GM12878 (cell line): ENCODE data around the gene SLCO4A1. TPM values are rescaled to one million over a fixed set of nuclear protein-coding genes. Genes with fewer than 3 reads are reported as not detected.

Experiments used
- ATAC-seq: fragments of 200-7000 bp; cut with Tn5 transposase; 3 replicates; pipeline ENCODE4 v1.9.1; 2020; ENCODE audit warnings: mild to moderate bottlenecking, moderate library complexity
- BruUV-seq: library from RNA; stranded (reverse); fragments of 400-500 nt; replicated peaks from 2 replicates; lab custom pipeline; 2021; lab: Mats Ljungman, UMichigan
- CTCF ChIA-PET: fragments of 300-600 bp; sonication (Branson Sonifier 250); formaldehyde crosslinking; extraction: SDS; loops from one replicate; lab custom pipeline; 2021; ENCODE audit warnings: inconsistent platforms; lab: Yijun Ruan, JAX
- POLR2A ChIA-PET: fragments of 350-600 bp; formaldehyde crosslinking; extraction: SDS; loops from one replicate; lab custom pipeline; 2021; ENCODE audit warnings: inconsistent platforms; lab: Charles Lee
- RAD21 ChIA-PET: fragments of 300-600 bp; sonication (Branson Sonifier 250); formaldehyde crosslinking; loops from one replicate; lab custom pipeline; 2023; ENCODE audit warnings: antibody characterized with exemption; ENCODE audit not compliant: unreplicated experiment; lab: Charles Lee
- SMC1A ChIA-PET: fragments of 300-600 bp; sonication (Branson Sonifier 250); formaldehyde crosslinking; loops from one replicate; lab custom pipeline; 2023; ENCODE audit not compliant: unreplicated experiment, uncharacterized antibody; lab: Charles Lee
- DNase-seq: peaks from one replicate; pipeline ENCODE4 v3.0.0-alpha.2; 2011; ENCODE audit warnings: low read depth, low spot score
- FAIRE-seq: peaks from 3 replicates; lab custom pipeline; 2011; peaks lifted over from hg19 to GRCh38; lab: Jason Lieb, UNC
- H2AFZ ChIP-seq: 2 replicates; pipeline ENCODE4 v1.6.0; 2011; ENCODE audit warnings: low read depth, low read length, control low read depth; ENCODE audit not compliant: control insufficient read depth
- H3K27ac ChIP-seq: 2 replicates; pipeline ENCODE4 v1.5.1; 2011; ENCODE audit warnings: control low read depth; ENCODE audit not compliant: control insufficient read depth, insufficient read depth
- H3K27me3 ChIP-seq, 2 experiments: replicated peaks in 1 of 2; 2 replicates each; pipeline versions ENCODE4 v1.6.0 to v1.6.1; 2011; ENCODE audit warnings: low read length in 1 of 2; ENCODE audit not compliant: control insufficient read depth in 2 of 2, insufficient read depth in 2 of 2
- H3K36me3 ChIP-seq, 2 experiments: 2 replicates each; pipeline ENCODE4 v1.5.1; 2011; ENCODE audit warnings: low read length in 1 of 2; ENCODE audit not compliant: control insufficient read depth in 2 of 2, insufficient read depth in 2 of 2
- H3K4me1 ChIP-seq: 2 replicates; pipeline ENCODE4 v1.6.1; 2011; ENCODE audit warnings: mild to moderate bottlenecking, low read length, moderate library complexity, mixed read lengths; ENCODE audit not compliant: control insufficient read depth, insufficient read depth
- H3K4me2 ChIP-seq: 2 replicates; pipeline ENCODE4 v1.6.0; 2011; ENCODE audit warnings: control low read depth; ENCODE audit not compliant: control insufficient read depth, insufficient read depth
- H3K4me3 ChIP-seq: fragments of 200-600 bp; sonication (generic); 2 replicates; pipeline ENCODE4 v1.5.1; 2016
- H3K79me2 ChIP-seq: 2 replicates; pipeline ENCODE4 v1.6.0; 2011; ENCODE audit warnings: low read length; ENCODE audit not compliant: control insufficient read depth, insufficient read depth
- H3K9ac ChIP-seq: 2 replicates; pipeline ENCODE4 v1.8.0; 2011; ENCODE audit warnings: low read length, control low read depth, mixed read lengths; ENCODE audit not compliant: control insufficient read depth, insufficient read depth
- H3K9me3 ChIP-seq: replicated peaks from 3 replicates; pipeline ENCODE4 v1.5.1; 2011; ENCODE audit warnings: mild to moderate bottlenecking, low read length; ENCODE audit not compliant: control insufficient read depth, insufficient read depth
- H4K20me1 ChIP-seq: 2 replicates; pipeline ENCODE4 v1.6.0; 2011; ENCODE audit not compliant: control insufficient read depth, insufficient read depth
- EGR1 ChIP-seq, 2 experiments: IDR thresholded peaks; 1 replicate in 1 of 2; 2 replicates in 1 of 2; pipeline ENCODE4 v1.6.1; 2011 to 2012; ENCODE audit warnings: low read depth in 2 of 2, low read length in 2 of 2, borderline replicate concordance in 1 of 2, mild to moderate bottlenecking in 1 of 2, moderate library complexity in 1 of 2
- RUNX3 ChIP-seq: IDR thresholded peaks from 2 replicates; pipeline ENCODE4 v1.6.1; 2012; ENCODE audit warnings: low read length, inconsistent platforms
- WGBS: methylation state at CpG from one replicate; pipeline ENCODE4 v1.1.6; 2016; ENCODE audit warnings: low lambda C conversion rate; ENCODE audit not compliant: insufficient replicate concordance, insufficient coverage; ENCODE audit errors: missing lambda C conversion rate; 5-methylcytosine and 5-hydroxymethylcytosine counted together
- in situ Hi-C: fragments of 300-500 bp; cut with MboI; formaldehyde crosslinking; loops from 9 replicates; pipeline ENCODE4 v1.14.3; 2018; ENCODE audit warnings: mixed read lengths
- intact Hi-C: fragments of 100-400 bp; cut with micrococcal nuclease; formaldehyde crosslinking; loops from one replicate; pipeline ENCODE4 v1.14.2; 2022; ENCODE audit not compliant: unreplicated experiment
- polyA plus RNA-seq, 11 experiments: library from polyadenylated mRNA; depleted of rRNA in 4 of 11; unstranded in 6 of 11; stranded (reverse) in 5 of 11; fragments of >200 nt; fragmentation: Nextera tagmentation in 4 of 11; fragmentation: Illumina TruSeq in 1 of 11; extraction: Ambion mirVana in 4 of 11; extraction: Trizol in 1 of 11; gene quantifications; 1 replicate in 1 of 11; 2 replicates in 10 of 11; pipeline versions ENCODE4 v1.2.1 to v1.2.3, GENCODE V29; 2011 to 2016; ENCODE audit warnings: inconsistent platforms in 2 of 11, missing spikeins in 2 of 11, low read depth in 1 of 11
- total RNA-seq, 4 experiments: library from RNA; depleted of rRNA in 3 of 4; stranded (reverse); fragments of >200 nt in 3 of 4; fragmentation: Illumina TruSeq in 1 of 4; extraction: Trizol in 1 of 4; gene quantifications; 2 replicates each; pipeline versions ENCODE4 v1.2.1 to v1.2.3, GENCODE V29; 2013 to 2021
- TF ChIP-seq, protein P1 (sequence below): fragments of 450-650 bp; IDR thresholded peaks from 2 replicates; pipeline ENCODE4 v1.6.1; 2018; ENCODE audit warnings: borderline replicate concordance, mild to moderate bottlenecking; ENCODE audit not compliant: partially characterized antibody

SLCO4A1 gene
- total and polyA plus RNA-seq, 10 of the 15 experiments (the other 5 are each of a cell fraction or from before 2014, with no cell fraction given) = 2.1 to 30.7 (median 12.0) TPM

DNA sequence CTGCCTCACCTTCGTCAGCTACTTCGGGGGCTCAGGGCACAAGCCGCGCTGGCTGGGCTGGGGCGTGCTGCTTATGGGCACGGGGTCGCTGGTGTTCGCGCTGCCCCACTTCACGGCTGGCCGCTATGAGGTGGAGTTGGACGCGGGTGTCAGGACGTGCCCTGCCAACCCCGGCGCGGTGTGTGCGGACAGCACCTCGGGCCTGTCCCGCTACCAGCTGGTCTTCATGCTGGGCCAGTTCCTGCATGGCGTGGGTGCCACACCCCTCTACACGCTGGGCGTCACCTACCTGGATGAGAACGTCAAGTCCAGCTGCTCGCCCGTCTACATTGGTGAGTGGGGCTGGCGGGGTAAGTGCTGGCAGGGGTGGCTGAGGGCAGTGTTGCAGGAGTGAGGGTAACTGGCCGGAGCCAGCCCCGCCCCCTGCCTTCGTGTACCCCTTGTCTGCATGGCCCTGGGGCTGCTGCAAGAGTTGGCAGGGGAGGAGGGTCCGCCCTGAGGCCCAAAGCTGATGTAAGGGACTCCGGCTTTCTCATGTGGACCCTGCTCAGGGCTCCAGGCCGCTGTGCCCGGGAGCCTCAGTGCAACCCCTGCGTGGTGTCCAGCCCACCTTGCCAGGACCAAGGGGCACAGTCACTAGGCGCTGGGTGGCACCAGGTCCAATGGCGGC lies 14.8 kb downstream of the SLCO4A1 start:
- intact Hi-C loops = no loop called here
- BruUV-seq = no TSS peak

More for the DNA sequence above, 14.8 kb downstream of the SLCO4A1 start:
- WGBS = 92% methylated on average over 27 of the region's 37 CpGs
- SMC1A ChIA-PET = interaction anchor here (1.1 kb wide), 1 partner anchor 40 kb away, joined by 3 read pairs; no protein-coding TSS in a partner anchor
- POLR2A ChIA-PET = no interaction called here
- Histone ChIP-seq H3K27me3 (no peaks in the 10 kb centered on the region), H3K36me3 (peaks cover 3 to 32% of the 10 kb centered on the region in 2 experiments; a peak in 3 of 4 replicates), H2AFZ (no peak overlapping the region), H3K4me3 (no peak overlapping the region), H4K20me1 (no peaks in the 10 kb centered on the region), H3K27ac (no peak overlapping the region), H3K9me3 (no peaks in the 10 kb centered on the region), H3K79me2 (peaks cover 13% of the 10 kb centered on the region), H3K9ac (no peak overlapping the region), H3K4me2 (no peak overlapping the region), H3K4me1 (peaks cover 26% of the 10 kb centered on the region)
- CTCF ChIA-PET = no interaction called here
- RAD21 ChIA-PET = no interaction called here
- DNase-seq (no peak), ATAC-seq (no peak), FAIRE-seq (no peak)
- in situ Hi-C loops = loop anchor here (10.0 kb wide), 1 partner anchor 138 kb away; the partner anchor contains the start of gene MRGBP
- TF ChIP-seq, protein P1, sequence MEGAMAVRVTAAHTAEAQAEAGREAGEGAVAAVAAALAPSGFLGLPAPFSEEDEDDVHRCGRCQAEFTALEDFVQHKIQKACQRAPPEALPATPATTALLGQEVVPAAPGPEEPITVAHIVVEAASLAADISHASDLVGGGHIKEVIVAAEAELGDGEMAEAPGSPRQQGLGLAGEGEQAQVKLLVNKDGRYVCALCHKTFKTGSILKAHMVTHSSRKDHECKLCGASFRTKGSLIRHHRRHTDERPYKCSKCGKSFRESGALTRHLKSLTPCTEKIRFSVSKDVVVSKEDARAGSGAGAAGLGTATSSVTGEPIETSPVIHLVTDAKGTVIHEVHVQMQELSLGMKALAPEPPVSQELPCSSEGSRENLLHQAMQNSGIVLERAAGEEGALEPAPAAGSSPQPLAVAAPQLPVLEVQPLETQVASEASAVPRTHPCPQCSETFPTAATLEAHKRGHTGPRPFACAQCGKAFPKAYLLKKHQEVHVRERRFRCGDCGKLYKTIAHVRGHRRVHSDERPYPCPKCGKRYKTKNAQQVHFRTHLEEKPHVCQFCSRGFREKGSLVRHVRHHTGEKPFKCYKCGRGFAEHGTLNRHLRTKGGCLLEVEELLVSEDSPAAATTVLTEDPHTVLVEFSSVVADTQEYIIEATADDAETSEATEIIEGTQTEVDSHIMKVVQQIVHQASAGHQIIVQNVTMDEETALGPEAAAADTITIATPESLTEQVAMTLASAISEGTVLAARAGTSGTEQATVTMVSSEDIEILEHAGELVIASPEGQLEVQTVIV = no peak
- TF ChIP-seq EGR1 (IDR thresholded peaks at IDR 0.05; ENCODE audit: borderline replicate concordance in 1 of 2, low read depth in 2 of 2, low read length in 2 of 2) = no peak
- TF ChIP-seq RUNX3 = no peak
